Activated CD4-positive, alpha-beta T cell treated with anti-CD3 and anti-CD28 coated beads, Interleukin-2, Interleukin-4, amounts not matched to agents 100 ng/mL and 50 ng/mL, durations not matched to agents 16 hours and 8 hours (primary cell): ENCODE results near the gene PRKG1.
A peak's percentile ranks its signal among the peaks of the same experiment; 100 is the strongest.

ENCODE experiments used
- DNase-seq: peaks from one replicate; pipeline ENCODE4 v3.0.0-alpha.2; 2020; ENCODE audit warnings: low spot score

PRKG1 gene

DNA sequence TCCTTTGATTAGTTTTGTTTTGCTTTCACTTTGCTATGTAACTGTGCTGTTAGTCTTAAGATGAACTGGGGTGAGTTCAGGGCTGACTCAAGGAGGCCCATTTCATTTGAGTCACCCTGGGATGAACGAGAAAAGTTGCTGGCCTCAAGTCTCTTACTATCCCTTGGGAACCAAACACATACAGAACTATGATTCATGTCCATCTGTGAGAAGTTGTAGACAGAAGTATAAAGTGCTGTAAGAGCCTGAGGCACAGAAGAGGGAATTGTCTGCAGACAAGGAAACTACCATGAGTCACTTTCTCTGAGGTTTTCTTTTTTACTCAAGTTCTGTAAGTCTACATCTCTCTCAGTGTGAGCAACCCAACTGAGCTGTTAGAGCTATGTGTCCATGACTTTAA is 805.0 kb downstream of the PRKG1 start:
- DNase-seq: peak; percentile 35

GRCh38 chr10:51881213-51881612 is 806.9 kb downstream of the PRKG1 start:
- no peak for DNase-seq

DNA sequence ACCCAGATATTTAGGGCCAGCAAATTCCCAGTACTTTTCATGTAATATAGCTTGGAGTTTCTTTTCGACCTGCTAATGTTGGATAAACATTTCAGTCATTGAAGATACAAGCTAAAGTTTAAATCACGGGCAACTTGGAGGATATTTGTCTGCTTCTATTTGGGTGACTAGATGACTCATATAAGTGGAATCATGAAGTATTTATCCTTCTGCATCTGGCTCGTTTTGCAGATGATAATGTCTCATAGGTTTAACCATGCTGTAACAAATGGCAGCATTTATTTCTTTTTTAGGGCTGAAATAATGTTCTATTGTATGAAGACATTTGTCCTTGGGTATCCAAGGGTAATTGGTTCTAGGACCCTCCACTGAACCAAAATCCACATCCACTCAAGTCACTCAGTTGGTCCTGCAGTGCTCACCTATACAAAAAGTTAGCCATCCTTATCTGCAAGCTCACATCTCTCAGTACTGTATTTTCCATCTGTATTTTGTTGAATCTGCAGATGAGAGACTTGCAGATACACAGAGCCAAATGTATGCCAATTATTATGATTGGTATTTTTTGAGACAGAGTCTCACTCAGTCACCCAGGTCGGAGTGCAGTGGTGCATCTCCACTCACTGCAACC is 812.3 kb downstream of the PRKG1 start:
- no peak for DNase-seq

GRCh38 chr10:51888263-51888662 is 814.0 kb downstream of the PRKG1 start:
- no peak for DNase-seq

- no peak for DNase-seq
Measured at GRCh38 chr10:51892313-51892712, 818.0 kb downstream of the PRKG1 start.

DNA sequence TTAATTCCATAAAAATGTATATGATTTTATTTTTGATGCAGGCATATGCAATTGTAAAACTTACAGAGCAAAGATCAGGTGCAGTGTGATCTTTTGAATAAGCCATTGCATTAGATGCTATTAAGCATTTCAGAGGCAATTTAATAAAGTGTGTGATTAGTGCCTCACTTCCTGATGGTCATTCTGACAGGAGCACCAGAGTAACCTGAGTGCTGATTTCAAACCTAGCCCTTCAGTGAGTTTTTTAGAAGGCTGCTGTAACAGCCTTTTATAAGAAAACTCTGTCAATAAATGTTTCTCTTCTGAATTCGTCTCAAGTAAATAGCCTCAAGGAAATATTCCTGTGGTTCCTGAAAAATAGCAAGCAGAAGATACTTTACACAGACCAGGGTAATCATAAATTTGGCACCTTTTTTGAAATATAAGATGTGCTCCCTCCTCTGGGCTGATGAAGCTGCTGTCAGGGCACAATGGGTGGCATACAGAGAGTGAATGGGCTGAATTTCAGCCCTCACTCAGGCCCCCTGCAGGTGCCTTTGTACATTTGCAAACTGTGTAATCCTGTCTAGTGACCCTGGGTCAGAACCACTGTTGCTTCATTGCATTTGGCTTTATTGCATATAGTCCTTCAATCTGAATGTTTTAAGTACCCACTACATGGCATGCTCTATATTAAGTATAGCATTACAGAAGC is 818.8 kb downstream of the PRKG1 start:
- DNase-seq: peak; percentile 1

GRCh38 chr10:51894771-51895578 is 820.7 kb downstream of the PRKG1 start:
- DNase-seq: no peak

DNA sequence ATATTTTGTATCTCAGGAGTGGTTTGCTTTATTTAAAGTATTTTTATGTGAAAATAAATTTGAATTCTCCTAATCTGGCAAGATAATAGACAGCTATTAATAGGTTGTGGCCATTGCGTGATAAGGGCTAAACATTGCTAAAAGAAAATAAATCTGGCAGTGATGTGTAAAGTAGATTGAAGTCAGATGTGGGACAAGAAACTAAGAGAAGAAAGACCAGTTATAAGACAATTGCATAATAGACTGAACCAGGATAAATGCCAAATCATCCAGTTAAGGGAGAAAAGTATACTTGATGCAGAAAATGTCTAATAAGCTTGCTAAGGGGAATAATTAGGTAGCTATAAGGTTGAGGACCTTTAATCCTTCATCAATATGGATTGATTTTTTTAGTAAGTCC is 822.6 kb downstream of the PRKG1 start:
- DNase-seq: no peak

DNA sequence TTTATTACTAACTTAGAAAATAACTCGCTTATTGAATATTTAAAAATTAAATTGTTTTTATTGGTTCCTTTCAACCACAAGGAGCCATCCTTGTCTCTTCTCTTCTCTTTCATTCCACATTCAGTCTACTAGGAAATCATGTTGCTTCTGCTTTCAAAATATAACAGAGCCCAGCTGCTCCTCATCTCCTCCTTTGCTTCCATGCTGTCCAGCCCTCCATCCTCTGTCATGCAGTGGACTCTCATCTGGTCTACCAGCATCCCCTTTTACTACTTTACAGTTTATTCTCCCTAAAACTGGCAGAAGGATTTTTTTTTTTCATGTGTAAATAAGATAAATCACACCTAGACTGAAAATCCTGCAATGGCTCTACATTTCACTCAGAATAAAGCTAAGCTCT is 823.3 kb downstream of the PRKG1 start:
- DNase-seq: no peak

DNA sequence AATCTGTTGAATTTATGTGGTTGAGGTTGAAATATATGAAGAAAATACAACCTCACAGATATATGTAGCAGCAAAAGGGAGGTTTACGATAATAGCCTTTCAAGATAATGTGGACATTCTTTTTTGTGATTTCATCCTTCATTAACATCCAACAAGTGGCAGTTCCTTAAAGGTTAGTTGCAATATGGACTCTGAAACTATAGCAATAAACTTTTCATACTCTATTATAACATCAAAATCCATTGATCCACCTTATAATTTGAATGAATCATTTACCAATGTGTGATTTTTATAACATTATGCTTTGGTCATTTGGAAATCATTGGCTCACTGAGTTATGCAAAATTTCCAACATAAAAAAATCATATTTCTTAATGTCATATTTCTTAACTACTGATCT is 825.9 kb downstream of the PRKG1 start:
- DNase-seq: no peak

DNA sequence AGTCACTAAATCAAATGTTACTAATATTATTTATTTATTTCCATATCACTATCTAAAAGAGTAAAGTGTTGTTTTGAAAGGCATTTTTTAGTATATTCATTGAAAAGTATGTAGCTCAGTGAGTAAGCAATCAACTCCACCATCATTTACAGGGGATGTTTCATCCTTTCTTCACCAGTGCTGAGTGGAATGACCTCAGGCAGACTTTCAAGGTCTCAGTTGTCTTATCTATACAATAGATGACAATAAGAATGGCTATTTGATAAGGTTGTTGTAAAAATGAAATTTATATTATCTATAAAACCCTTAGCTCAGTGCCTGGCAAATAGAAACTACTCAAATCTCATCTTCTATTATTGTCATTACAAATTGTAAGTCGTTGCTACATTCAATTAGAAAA is 829.4 kb downstream of the PRKG1 start:
- no peak for DNase-seq

DNA sequence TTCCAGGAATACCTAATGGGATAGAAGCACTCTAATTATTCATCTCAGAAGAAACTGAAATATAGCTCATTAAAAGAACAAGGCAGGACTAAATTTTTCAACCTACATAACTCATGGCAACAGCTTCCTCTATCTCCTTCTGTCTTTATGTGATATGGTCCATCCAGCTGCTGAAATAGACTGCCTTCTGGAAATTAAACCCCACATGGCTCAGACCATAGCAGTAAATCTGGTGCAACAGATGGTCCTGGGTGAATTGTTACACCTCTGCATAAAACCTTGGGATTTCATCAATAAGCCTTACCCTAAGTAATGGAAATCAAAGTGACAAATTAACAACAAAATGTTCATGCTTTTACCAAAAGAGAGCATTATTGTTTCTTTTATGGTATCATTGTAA is 830.7 kb downstream of the PRKG1 start:
- DNase-seq: no peak

DNA sequence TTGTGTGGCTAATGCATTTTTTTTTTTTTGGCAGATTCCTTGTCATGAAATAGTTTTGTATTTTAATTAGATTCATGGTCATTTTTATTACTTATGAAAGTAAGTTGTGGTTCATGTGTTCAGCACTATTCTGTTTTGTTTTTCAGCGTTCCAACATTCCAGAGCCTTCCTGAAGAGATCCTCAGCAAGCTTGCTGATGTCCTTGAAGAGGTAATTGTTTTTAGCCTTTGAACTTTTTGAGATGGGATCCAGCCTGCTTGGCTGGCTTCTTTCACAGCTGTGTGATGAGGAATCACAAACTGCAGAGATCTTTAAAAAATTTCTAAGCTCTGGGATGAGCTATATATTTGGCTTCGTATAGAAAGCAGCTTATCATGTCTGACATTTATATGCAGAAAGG is 833.1 kb downstream of the PRKG1 start:
- DNase-seq: no peak

DNA sequence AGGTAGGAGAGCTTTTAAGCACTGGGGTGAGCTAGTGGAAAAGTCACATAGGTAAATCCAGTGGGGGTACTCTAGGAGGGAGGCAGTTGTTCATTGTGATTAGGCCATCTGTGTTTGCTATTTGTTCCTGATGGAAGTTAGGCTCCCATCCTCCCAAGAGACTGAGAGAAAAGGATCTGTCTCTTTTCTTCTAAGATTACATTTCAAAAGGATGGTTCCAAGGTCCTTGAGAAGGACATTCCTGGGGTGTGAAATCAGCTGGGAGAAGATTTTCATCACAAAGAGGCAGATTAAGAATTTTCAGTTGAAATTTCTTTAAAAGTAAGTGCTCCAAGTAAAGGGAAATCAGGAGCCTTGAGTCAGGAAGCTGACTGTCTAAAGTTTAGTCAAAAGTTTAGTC is 835.9 kb downstream of the PRKG1 start:
- no peak for DNase-seq

DNA sequence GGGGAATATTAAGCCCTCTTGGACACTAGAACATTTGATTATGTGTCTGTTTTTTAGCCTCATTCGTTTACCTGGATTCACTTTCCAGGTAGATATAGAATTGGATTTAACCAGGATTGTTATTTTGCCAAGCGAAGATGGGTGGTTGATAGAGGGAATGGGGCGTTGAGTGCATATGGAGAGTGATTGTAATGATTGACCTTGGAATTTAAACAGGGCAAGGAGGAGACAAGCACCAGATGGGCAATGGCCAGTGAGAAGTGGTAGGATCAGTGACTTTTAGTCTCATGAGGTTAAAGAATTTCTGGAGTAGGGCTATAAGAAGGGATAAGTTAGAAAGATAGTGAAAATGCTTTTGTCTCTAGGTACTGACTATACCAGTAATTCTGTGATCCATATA is 836.3 kb downstream of the PRKG1 start:
- no peak for DNase-seq

DNA sequence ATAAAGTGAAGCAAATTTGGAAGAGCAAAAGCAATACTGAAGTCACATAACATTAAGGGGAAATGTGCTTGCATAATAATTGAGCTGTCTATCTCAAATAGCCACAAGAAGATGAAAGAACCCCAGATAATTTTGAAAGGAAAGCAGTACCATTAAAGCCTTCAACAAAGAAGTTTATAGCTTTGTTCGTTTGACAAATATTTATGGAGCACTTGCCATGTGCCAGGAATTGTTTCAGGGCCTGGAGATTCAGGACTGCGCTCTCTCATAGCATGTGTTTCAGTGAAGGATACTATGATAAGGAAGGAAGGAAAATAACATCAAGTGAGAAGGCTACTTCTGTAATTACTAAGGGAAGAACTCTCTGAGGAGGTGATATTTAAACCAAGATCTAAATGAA is 837.4 kb downstream of the PRKG1 start:
- no peak for DNase-seq

DNA sequence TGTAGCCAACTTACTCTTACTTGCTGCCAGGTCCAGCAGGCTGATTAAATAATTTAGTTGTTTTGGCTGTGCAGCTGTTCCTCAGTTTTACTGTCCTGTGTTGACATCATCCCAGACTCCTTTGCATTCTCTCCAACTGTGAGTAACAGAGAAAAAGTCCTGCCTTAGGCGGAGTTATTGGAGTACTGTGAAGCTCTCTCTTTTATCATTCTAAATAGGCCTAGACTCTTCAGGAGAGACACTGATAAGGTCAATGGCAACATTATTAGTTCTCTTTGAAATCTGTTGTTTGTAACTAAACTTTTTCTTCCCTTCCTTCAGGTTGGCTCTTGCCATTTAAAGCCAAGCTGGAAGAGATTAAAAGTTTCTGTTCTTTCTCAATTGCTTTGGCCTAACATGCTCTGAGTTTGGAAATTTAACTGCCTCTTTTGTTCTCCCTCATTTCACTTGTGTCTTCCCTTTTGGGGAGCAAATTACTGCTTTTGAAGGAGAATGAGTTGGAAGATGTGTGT is 840.8 kb downstream of the PRKG1 start:
- DNase-seq: no peak

GRCh38 chr10:51918440-51918839 is 844.2 kb downstream of the PRKG1 start:
- DNase-seq: no peak

DNA sequence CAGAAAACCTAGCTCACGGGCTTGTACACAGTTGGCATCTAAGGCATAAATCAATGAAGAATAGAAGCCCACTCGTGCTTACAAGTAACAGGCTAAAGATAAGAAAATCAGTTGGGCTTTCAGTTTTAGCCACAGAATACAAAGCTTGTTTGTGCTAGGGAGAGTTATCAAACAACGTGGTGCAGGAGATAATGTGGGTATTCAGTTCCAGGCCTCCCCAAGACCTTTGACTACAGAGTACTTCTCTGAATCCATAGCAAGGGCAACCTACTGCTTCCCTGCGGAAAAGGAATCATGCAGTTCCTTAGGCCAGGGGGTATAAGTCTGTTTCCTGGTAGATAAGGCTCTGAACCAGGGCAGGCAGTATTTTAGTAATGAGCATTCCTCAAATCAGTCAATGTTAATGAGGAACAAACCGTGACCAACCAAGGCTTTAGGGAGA is 844.6 kb downstream of the PRKG1 start:
- DNase-seq: no peak

- DNase-seq: no peak
Measured at GRCh38 chr10:51920672-51921071, 846.4 kb downstream of the PRKG1 start.

- DNase-seq: no peak
Measured at GRCh38 chr10:51924359-51924758, 850.1 kb downstream of the PRKG1 start.

DNA sequence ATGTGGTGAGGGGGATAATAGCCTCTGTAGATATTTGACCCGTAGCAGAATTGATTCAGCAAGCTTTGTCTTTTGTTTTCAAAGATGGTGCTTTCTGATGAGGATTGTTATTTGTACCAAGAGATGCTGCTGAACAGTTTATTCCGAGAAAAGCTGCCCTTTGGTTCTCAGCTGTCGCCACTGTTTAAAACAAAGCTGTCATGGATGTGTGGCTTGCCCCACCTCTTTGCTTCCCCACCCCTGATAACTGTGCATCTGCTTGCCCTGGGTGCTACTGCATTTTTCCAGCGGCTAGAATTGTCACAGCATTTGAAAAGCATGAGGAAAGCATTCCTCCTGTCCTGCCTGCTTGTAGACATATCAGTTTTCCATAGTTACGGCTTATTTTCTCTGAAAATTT is 852.0 kb downstream of the PRKG1 start:
- DNase-seq: no peak

- no peak for DNase-seq
Measured at GRCh38 chr10:51928162-51928561, 853.9 kb downstream of the PRKG1 start.
